Neural cell (in vitro differentiated cells): ENCODE measurements around the gene HS1BP3. TPM values are rescaled to one million over a fixed set of nuclear protein-coding genes. Genes with fewer than 3 reads are reported as not detected.
A peak's percentile ranks its signal among the peaks of the same experiment; 100 is the strongest.

Source experiments
- H2AFZ ChIP-seq: fragments of 200-600, 300-800 bp; sonication (generic), shearing (Covaris generic); 2 replicates; pipeline ENCODE4 v1.6.0; 2014; ENCODE audit warnings: low read depth, mild to moderate bottlenecking, antibody characterized with exemption, low read length, moderate library complexity
- H3F3A ChIP-seq: fragments of 200-600 bp; shearing (Covaris generic); 2 replicates; pipeline ENCODE4 v1.6.1; 2016; ENCODE audit warnings: mild to moderate bottlenecking, moderate library complexity, mixed read lengths, antibody characterized with exemption, low read length; ENCODE audit not compliant: insufficient read depth, poor library complexity, severe bottlenecking
- H3K27ac ChIP-seq: fragments of 200-600, 300-800 bp; sonication (generic), shearing (Covaris generic); 2 replicates; pipeline ENCODE4 v1.5.1; 2014; ENCODE audit warnings: mild to moderate bottlenecking, low read length, moderate library complexity
- H3K27me3 ChIP-seq: fragments of 300-800, 200-600 bp; sonication (generic), shearing (Covaris generic); 2 replicates; pipeline ENCODE4 v1.6.0; 2014; ENCODE audit warnings: mild to moderate bottlenecking, low read depth, low read length, moderate library complexity; ENCODE audit not compliant: insufficient read depth
- H3K36me3 ChIP-seq: fragments of 300-800, 200-600 bp; sonication (generic), shearing (Covaris generic); 2 replicates; pipeline ENCODE4 v1.5.1; 2014; ENCODE audit warnings: mild to moderate bottlenecking, antibody characterized with exemption, low read length, moderate library complexity; ENCODE audit not compliant: insufficient read depth
- H3K4me2 ChIP-seq: fragments of 300-800, 200-600 bp; sonication (generic), shearing (Covaris generic); 2 replicates; pipeline ENCODE4 v1.6.0; 2014; ENCODE audit warnings: mild to moderate bottlenecking, low read length
- H3K4me3 ChIP-seq: fragments of 300-800, 200-600 bp; sonication (generic), shearing (Covaris generic); 2 replicates; pipeline ENCODE4 v1.5.1; 2014; ENCODE audit warnings: mild to moderate bottlenecking, low read length, moderate library complexity
- H3K79me2 ChIP-seq: fragments of 200-600 bp; shearing (Covaris generic); replicated peaks from 2 replicates; pipeline ENCODE4 v1.6.0; 2014; ENCODE audit warnings: mild to moderate bottlenecking, low read length, moderate library complexity; ENCODE audit not compliant: insufficient read depth
- H3K9ac ChIP-seq: fragments of 300-800, 200-600 bp; sonication (generic), shearing (Covaris generic); 2 replicates; pipeline ENCODE4 v1.6.1; 2016; ENCODE audit warnings: mild to moderate bottlenecking, low read length, mixed read lengths
- H3K9me2 ChIP-seq: fragments of 200-600 bp; shearing (Covaris generic); 2 replicates; pipeline ENCODE4 v1.6.1; 2016; ENCODE audit warnings: mild to moderate bottlenecking, low read length, mixed read lengths; ENCODE audit not compliant: insufficient read depth
- H3K9me3 ChIP-seq: fragments of 200-600, 300-800 bp; sonication (generic), shearing (Covaris generic); 2 replicates; pipeline ENCODE4 v1.6.1; 2016; ENCODE audit warnings: mild to moderate bottlenecking, mixed run types, low read length, moderate library complexity, mixed read lengths
- H4K20me1 ChIP-seq: fragments of 200-600 bp; shearing (Covaris generic); 2 replicates; pipeline ENCODE4 v1.6.1; 2016; ENCODE audit warnings: mild to moderate bottlenecking, mixed run types; ENCODE audit not compliant: insufficient read depth
- EP300 ChIP-seq: fragments of 450-650 bp; conservative IDR thresholded peaks from 2 replicates; pipeline ENCODE4 v1.6.1; 2014; ENCODE audit warnings: antibody characterized with exemption, mild to moderate bottlenecking, moderate library complexity; ENCODE audit not compliant: poor library complexity, severe bottlenecking
- EZH2 ChIP-seq: fragments of 200-600, 300-800 bp; shearing (Covaris generic), sonication (generic); IDR thresholded peaks from 2 replicates; pipeline ENCODE4 v1.6.1; 2014; ENCODE audit warnings: antibody characterized with exemption, low read length, borderline replicate concordance, mild to moderate bottlenecking; ENCODE audit not compliant: insufficient read depth, poor library complexity, severe bottlenecking
- MXI1 ChIP-seq: fragments of 450-650 bp; conservative IDR thresholded peaks from 2 replicates; pipeline ENCODE4 v1.6.1; 2014; ENCODE audit warnings: antibody characterized with exemption, mild to moderate bottlenecking; ENCODE audit not compliant: poor library complexity, severe bottlenecking
- POLR2AphosphoS5 ChIP-seq: IDR thresholded peaks from 2 replicates; pipeline ENCODE4 v1.6.1; 2012
- RAD21 ChIP-seq: fragments of 450-650 bp; conservative IDR thresholded peaks from 2 replicates; pipeline ENCODE4 v1.6.1; 2014; ENCODE audit warnings: antibody characterized with exemption, mild to moderate bottlenecking, moderate library complexity
- SMC3 ChIP-seq: fragments of 450-650 bp; conservative IDR thresholded peaks from 2 replicates; pipeline ENCODE4 v1.6.1; 2014; ENCODE audit warnings: antibody characterized with exemption, mild to moderate bottlenecking, moderate library complexity; ENCODE audit not compliant: poor library complexity
- TAF1 ChIP-seq: IDR thresholded peaks from 2 replicates; pipeline ENCODE4 v1.6.1; 2012; ENCODE audit warnings: low read depth
- polyA plus RNA-seq: library from polyadenylated mRNA; depleted of rRNA; stranded (reverse); fragments of >200 nt; gene quantifications from 2 replicates; pipeline ENCODE4 v1.2.3, GENCODE V29; 2014
- TF ChIP-seq, protein P1 (sequence below): fragments of 450-650 bp; IDR thresholded peaks from 2 replicates; pipeline ENCODE4 v1.5.1; 2014; ENCODE audit warnings: antibody characterized with exemption, mild to moderate bottlenecking, moderate library complexity; ENCODE audit not compliant: poor library complexity, severe bottlenecking
- TF ChIP-seq, protein P2 (sequence below): IDR thresholded peaks from 2 replicates; pipeline ENCODE4 v1.6.1; 2012; ENCODE audit warnings: borderline replicate concordance

HS1BP3 gene
- polyA plus RNA-seq, 1 donor from 2014 or later = 8.9 TPM

DNA sequence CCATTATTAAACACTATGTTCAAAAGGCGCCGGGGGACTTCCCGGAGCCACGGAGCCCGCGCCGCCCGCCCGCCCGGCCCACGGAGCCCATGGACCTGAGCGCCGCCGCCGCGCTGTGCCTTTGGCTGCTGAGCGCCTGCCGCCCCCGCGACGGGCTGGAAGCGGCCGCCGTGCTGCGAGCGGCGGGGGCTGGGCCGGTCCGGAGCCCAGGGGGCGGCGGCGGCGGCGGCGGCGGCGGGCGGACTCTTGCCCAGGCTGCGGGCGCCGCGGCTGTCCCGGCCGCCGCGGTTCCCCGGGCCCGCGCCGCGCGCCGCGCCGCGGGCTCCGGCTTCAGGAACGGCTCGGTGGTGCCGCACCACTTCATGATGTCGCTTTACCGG is 16.2 kb upstream of the HS1BP3 start:
- H3K27me3 ChIP-seq = peaks cover 96% of the 10 kb centered on the region
- H3K9me2 ChIP-seq = no peaks in the 10 kb centered on the region
- no peak overlapping the region for H3K4me2 ChIP-seq
- no peak overlapping the region for H3K27ac ChIP-seq
- H3K9me3 ChIP-seq = no peaks in the 10 kb centered on the region
- H3K4me3 ChIP-seq = peak overlapping the region; percentile 72
- no peak for TF ChIP-seq RAD21
- TF ChIP-seq, protein P1, sequence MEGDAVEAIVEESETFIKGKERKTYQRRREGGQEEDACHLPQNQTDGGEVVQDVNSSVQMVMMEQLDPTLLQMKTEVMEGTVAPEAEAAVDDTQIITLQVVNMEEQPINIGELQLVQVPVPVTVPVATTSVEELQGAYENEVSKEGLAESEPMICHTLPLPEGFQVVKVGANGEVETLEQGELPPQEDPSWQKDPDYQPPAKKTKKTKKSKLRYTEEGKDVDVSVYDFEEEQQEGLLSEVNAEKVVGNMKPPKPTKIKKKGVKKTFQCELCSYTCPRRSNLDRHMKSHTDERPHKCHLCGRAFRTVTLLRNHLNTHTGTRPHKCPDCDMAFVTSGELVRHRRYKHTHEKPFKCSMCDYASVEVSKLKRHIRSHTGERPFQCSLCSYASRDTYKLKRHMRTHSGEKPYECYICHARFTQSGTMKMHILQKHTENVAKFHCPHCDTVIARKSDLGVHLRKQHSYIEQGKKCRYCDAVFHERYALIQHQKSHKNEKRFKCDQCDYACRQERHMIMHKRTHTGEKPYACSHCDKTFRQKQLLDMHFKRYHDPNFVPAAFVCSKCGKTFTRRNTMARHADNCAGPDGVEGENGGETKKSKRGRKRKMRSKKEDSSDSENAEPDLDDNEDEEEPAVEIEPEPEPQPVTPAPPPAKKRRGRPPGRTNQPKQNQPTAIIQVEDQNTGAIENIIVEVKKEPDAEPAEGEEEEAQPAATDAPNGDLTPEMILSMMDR = no peak
- no peak for TF ChIP-seq TAF1
- TF ChIP-seq EP300 = no peak
- TF ChIP-seq, protein P2, sequence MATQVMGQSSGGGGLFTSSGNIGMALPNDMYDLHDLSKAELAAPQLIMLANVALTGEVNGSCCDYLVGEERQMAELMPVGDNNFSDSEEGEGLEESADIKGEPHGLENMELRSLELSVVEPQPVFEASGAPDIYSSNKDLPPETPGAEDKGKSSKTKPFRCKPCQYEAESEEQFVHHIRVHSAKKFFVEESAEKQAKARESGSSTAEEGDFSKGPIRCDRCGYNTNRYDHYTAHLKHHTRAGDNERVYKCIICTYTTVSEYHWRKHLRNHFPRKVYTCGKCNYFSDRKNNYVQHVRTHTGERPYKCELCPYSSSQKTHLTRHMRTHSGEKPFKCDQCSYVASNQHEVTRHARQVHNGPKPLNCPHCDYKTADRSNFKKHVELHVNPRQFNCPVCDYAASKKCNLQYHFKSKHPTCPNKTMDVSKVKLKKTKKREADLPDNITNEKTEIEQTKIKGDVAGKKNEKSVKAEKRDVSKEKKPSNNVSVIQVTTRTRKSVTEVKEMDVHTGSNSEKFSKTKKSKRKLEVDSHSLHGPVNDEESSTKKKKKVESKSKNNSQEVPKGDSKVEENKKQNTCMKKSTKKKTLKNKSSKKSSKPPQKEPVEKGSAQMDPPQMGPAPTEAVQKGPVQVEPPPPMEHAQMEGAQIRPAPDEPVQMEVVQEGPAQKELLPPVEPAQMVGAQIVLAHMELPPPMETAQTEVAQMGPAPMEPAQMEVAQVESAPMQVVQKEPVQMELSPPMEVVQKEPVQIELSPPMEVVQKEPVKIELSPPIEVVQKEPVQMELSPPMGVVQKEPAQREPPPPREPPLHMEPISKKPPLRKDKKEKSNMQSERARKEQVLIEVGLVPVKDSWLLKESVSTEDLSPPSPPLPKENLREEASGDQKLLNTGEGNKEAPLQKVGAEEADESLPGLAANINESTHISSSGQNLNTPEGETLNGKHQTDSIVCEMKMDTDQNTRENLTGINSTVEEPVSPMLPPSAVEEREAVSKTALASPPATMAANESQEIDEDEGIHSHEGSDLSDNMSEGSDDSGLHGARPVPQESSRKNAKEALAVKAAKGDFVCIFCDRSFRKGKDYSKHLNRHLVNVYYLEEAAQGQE = no peak
- no peak for TF ChIP-seq MXI1
- no peak for TF ChIP-seq SMC3
- no peak for TF ChIP-seq EZH2
- TF ChIP-seq POLR2AphosphoS5 = no peak
- no peaks in the 10 kb centered on the region for H3K79me2 ChIP-seq
- H2AFZ ChIP-seq = no peak overlapping the region
- H3K36me3 ChIP-seq = no peaks in the 10 kb centered on the region
- H3F3A ChIP-seq = no peaks in the 10 kb centered on the region
- peak overlapping the region; percentile 49 for H3K9ac ChIP-seq
- H4K20me1 ChIP-seq = no peaks in the 10 kb centered on the region

DNA sequence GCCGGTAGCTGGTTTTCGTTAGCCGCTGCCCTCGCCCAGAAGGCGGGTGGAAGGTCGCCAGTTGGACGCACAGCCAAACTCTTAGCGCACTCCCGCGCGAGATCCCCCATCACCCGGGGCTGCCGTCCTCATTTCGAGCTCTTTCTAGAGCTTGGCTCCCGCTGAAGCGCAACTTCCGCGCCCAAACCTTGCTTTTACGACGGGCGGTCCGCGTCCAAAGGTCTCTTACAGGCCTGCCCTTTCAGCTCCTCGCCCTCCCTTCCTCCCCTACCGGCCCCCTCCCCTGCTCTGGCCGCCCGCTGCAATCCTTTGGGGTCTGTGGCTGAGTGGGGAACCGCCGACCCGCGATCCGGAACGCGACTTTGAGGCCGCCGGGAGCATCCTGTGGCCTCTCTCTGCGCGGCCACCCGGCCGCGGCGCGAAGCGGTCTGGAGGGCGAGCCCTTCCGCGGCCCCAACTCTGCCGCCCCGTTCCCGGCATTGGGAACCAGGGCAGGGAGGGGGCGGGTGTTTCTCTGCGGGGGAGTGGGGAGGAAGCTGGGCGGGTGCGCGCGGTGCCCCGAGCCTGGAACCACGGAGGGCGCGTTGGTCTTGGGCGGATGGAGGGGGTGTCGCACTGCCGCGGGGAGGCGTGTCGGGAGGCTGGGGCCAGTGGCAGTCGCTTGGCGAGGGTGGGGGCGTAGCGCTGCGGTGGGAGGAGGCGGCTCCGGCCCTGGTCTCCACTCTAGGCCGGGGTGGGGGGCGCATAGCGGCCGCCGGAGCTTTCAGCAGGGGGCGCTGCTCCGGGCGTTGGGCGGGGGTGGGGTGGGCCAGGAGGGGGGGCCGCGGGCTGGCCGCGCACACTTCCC is 15.6 kb upstream of the HS1BP3 start, which contains the start of gene GDF7:
Gene GDF7 (plus strand): TSS at position 841 of the 847 bp plus-strand sequence. CDS start 96 bp downstream, outside the sequence.
- H3K27ac ChIP-seq = no peak within 1 kb of the TSS
- H3K27me3 ChIP-seq = peaks cover 96% of the 10 kb centered on the region
- no peaks in the 10 kb centered on the region for H3K36me3 ChIP-seq
- peak within 1 kb of the TSS; percentile 72 for H3K4me3 ChIP-seq
- H2AFZ ChIP-seq = peak within 1 kb of the TSS; percentile 14
- H3K4me2 ChIP-seq = peak within 1 kb of the TSS; percentile 19
- no peaks in the 10 kb centered on the region for H3K9me3 ChIP-seq
- TF ChIP-seq SMC3 (no peak), POLR2AphosphoS5 (peak; percentile 7), RAD21 (no peak), EZH2 (peak; percentile 64)
- TF ChIP-seq, protein P2 = no peak
- TF ChIP-seq, protein P1 = peak; percentile 45
- H4K20me1 ChIP-seq = no peaks in the 10 kb centered on the region
- no peaks in the 10 kb centered on the region for H3F3A ChIP-seq
- H3K9me2 ChIP-seq = no peaks in the 10 kb centered on the region
- H3K79me2 ChIP-seq = no peaks in the 10 kb centered on the region
- peak within 1 kb of the TSS; percentile 49 for H3K9ac ChIP-seq
